ENCODE data around the gene HOXB5.
A peak's percentile ranks its signal among the peaks of the same experiment; 100 is the strongest.

HOXB5 gene

DNA sequence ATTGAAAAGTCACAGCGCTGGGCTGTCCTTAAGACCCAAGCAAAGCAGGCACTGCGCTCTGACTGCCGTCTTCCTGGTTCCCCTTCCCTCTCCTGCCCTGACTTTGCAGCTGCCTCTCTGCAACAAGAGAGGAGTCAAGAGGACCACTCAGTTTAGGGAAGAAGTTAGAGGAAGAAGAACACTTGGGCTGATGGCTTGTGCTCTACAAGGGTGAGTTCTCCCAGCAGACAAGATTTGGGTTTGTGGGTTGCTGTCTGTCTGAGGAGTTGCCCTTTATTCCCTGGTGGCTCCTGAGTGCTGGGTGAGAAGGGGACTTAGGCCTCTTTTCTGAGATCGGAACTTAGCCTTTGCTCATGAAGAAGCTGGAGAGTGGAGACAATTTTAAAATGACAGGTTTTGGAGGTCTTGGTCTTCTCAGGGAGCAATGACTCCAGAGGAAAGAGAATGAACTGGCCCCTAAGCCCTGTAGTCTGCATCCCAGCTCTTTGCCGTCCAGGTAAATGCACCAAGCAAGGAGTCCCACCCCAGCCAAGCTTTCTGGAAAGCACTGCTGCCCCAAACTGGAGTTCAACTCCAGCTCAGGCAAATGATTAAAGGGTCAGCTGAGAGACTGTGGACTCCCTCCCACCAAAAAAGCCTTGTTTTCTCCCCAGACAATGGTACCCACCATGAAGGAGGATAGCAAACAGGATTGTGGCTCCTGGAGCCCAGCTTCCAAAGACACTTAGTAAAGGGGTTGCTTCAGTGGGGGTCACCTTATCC, 35.3 kb upstream of the HOXB5 start:
- FAIRE-seq = no peak

DNA sequence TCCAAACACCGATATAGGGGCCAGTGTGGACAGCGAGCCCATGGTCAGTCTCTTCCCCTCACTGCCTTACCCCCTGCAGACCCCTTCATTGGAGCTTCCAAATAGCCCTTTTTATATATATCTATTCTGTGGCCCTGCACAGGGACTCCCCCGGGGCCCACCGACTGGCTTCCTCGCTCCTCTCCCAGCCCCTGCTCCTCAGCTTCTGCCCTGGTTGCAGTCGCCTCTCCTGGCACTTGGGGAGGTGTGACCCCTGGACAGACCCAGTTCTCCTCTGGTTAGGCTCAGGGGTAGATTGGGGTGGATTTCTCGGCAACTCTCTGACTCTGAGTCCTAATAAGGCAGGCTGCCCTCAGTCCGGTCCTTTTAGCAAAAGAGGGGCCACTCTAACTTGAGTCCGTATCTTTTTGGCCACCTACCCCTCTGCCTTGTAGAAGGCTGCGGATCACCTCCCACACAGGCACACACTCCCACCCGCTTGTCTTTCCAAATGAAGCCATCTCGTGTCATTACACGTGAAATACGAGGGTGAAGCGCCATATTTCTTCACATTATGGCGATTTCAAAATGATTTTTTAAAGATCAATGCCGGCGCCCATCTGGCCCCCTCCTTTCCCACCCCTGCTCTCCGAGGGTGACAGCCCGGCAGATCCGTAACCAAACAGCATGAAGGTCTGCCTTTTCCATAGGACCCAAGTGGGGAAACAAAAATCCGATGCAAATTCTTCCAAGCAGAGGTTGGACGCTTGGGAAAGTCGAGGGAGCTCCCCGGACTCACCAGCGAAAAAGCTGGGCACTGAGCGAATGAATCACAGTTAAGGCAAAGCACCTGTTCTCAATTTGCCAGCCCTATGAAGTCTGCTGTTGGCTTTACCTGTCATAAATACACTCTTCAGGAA, 34.3 kb upstream of the HOXB5 start:
- no peak for FAIRE-seq

DNA sequence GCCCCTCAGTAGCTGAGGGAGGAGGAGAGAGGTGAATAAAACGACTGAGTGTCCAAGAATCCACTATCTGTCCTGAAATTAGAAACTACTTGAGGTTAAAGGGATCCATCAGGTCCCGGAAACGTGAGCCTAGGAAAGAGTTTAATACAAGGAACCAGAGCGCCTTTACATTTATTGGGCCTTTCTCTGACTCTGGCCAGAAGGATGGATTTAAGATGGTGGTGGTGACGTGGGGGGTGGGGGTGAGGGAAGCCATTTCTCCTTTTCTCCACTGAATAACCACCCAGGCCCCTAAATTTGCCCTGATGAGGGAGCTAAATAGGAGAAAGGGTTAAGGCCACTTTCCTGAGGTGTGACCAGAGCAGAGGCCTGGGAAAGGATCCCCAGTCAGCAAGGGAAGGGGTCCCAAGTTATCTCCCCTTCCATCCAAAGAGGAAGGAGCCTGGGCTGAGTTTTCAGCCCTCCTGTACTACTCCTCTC, 33.6 kb upstream of the HOXB5 start:
- no peak for FAIRE-seq

DNA sequence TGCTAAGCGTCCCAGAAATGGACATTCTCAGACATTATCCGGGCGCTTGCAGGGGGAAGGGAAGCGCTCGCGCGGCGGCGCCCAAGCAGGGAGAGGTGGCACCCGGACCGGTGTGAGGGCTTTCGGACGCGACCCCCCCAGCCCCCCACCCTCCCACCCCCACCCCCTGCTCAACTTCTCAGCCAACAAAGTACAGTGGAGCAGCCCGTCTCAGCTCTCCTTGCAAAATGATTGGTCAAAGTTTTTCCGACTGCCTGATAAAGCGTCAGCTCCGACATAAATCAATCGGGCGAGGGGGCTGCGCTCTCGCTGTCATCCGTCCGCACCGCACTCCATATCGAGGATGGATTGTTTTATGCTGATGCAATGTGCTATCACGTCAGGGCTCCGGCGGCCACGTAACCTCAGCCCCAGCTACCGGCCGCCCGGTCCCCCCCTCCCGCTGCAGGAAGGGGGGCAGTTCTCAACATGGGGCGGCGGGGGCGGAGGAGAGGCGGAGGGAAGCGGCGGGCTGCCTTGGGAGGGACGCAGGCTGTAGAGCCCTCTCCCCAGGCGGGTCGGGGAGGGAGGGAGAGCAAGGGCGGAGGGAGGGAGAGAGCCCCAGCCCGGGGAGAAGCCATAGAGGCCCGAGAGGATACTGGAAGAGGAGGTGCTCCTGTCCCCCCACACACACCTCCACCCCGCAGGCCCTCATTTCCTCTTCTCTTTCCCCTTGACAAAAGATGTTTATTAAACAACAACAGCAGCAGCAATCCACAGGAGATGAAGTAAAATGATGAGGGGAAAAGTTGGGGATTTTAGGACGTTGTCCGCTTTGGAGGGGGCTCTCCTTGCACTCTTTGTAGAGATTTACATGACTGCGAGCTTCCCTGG, 32.9 kb upstream of the HOXB5 start, which contains the start of gene HOXB9:
HOXB9 (minus strand) TSS at position 114 of the 873 bp plus-strand sequence; CDS start at position 25, 89 bp downstream.
- no peak for FAIRE-seq

DNA sequence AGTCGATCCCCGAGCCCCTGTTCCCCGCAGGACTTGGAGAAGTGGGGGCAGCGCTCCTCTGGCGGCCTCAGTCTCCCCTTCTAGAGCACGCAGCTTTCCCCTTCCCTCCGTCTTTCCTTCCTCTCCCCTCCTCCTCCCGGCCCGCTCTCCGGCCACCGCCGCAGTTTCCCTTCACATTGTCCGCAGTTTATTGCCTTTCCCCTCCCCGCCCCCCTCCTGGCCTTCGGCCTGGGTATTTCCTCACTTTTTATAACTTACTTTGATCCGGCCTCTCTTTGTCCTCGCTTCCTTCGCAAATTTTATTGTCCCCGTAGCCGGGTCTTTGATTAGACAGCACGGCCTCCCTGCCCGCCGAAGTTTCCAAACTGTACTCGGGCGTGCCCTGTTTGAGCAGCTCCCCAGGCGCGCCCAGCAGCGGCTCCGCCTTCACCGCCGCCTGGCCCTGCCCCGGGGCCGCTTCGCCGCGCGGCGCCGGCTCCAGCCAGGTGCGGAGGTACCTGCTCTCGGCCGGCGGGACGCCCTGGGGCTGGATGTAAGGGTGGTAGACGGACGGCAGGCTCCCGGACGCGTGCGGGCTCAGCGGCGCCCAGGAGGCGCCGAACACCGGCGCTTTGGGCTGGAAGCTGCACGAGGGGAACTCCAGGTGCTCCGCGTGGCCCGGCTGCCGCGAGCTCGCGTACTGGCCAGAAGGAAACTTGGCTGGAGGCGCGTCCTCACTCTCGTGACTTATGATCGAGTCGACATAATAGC, 32.1 kb upstream of the HOXB5 start:
- FAIRE-seq = no peak

DNA sequence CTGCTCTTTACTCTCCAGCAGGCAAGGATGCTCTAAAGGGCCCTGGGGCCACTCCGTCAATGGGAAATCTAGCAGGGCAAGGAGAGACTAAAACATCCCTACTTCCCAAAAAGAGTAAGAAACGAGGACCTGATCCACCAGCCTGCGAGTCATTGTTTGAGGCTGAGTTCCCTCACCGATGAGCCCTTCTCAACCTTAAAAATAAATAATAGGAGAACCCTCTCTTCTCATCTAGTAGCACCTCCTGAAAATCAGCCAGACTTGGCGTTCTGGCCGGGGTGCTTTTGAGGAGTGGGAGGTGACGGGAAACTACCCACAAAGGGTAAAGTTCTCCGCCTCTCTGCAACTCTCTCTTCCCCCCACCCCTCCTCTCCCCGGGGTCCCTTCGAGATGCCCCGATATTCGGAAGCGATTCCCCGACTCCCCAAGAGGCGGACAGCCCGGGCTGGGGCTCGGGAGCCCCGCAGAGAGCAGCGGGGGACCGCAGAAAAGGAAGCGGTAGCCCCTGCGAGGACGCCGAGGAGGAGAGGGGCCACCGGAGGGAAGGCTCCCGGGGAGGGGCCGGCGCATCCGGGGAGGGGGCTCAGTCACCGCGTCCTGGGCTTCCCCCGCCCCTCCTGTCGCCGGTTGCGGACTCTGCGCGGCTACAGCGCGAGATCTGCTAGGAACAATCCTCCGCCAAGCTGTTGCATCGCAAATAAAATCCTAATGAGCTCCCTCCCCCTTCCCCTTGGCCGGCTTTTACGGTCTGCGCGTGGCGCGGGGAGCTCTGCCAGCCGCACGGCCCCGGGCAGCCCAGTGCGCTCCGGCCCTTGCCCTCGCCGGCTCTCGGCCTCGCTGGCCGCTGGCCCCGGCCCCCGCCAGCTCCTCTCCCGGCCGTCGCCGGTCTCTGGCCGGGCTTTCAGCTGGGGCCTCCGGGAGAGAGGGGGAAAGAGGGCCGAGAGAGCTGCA, 31.2 kb upstream of the HOXB5 start:
- no peak for FAIRE-seq

DNA sequence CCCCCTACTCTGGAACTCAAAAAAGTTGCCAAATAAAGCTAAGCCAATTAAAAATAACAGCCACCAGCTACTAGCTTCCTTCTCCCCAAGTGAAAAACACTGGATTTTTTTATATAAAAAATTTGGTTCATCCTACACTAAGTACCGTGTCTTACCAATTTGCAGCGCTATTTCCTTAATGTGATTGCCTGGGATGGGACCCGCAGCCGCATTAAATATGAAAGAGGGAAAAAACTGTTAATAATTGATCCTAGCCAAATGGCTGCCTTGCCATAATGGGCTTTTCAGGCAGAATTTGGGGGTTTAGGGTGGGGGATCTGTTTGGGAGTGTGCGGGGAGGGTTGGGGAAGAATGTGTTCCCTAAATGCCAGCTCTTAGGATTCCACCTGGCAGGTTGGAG, 30.5 kb upstream of the HOXB5 start:
- FAIRE-seq = no peak

DNA sequence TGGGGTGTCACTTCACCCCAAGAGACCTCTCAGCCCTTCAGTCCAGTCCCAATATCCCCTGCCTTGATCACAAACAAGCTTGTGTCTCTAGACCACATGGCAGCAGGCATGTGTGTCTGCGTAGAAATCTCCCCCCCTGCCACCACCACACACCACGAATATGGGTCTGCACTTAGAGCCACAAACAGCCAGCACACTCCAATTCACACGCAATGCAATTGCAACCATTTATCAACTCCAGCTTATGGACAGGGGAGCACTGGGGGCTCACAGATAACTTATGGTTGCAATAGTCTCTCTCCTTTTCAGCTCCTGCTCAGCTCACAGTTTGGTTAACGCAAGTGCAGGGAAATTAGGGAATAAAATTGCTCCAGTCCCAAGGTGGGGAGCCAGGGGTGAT, 30.0 kb upstream of the HOXB5 start:
- no peak for FAIRE-seq

DNA sequence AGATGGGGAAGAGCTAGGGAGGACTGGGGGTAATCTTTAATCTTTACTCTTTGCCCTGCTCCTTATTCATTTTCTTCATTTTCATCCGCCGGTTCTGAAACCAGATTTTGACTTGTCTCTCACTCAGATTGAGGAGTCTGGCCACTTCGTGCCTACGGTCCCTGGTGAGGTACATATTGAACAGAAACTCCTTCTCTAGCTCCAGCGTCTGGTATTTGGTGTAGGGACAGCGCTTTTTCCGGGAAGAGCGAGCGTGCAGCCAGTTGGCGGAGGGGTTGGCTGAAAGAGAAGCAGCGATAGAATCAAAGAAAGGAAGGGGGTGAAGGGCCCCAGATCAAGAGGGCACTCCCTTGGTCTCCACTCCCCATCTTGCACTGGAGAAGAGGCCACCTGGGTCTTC, 29.3 kb upstream of the HOXB5 start:
- FAIRE-seq = no peak

DNA sequence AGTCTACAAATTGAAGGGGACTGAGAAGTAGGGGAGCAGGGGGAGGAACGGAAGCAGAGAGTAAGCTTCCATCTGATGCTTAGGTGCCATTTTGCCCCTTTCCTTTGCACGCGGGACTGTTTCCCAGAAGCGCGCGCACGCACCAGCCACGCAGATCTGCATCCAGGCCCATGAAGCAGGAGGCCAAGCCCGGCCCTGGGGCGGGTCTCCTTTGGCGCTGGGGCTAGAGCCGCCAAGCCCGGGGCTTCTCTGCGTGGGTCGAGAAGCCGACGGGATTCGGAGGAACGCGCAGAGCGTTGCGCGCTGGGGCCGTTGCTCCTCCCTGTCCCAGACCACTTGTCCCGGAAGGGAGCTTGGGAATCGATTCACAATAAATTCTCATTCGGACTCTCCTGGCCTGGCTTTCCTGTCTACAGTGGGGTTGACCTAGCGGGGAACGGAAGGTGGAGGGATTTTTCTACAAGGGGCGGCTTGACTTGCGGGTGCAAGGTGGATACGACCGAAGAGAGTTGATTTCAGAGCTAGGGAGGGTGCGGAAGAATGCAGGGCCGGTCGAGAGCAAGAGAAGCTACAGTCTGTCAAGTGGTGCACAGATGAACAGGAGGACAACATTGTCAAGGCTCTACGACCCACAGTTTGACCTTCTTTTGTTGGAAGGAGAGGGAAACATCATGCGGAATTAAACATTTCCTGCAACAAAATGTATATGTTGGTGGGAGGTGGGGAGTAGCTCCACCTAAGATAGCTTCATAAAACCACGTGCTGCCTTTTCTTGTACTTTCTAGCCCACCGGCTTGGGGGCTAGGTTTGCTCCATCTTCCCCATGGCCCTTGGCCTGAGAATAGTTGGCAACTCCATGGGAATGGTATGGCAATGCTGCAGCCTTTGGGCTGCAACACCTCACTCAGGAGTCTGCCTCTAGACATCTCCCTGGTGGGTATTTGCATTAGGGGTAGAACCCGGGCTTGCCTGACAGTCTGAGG, 28.1 kb upstream of the HOXB5 start:
- FAIRE-seq = no peak

DNA sequence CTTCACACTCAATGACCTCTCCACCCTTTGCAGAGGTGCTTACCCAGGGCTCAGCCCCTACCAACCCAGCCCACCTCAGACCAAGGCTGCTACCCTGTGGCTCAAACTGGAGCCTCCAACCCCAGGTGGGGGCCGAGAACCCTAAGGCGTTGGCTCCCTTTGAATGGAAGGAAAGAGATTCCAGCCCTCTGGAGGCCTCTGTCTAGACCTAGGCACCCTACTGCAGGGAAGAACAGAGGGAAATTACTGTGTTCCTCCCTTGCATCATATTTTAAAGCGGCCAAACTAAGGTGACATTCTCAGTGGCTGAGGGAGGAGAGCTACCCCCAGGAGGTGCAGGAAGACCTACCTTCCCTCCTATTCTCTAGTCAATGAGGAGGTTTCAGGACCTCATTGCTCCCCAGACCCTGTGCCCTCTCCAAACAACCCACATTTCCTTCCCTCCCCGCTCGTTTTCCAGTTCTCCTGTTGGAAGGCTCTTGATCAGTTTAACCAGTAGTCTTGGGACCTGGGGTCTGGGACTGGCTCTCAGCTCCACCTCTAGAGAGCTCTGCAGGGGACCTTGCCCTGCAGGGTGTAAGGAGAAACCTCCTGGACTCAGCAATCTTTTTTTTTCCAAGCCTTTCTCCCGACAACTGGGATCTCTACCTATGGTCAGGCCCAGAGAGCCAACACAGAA, 27.0 kb upstream of the HOXB5 start:
- no peak for FAIRE-seq

DNA sequence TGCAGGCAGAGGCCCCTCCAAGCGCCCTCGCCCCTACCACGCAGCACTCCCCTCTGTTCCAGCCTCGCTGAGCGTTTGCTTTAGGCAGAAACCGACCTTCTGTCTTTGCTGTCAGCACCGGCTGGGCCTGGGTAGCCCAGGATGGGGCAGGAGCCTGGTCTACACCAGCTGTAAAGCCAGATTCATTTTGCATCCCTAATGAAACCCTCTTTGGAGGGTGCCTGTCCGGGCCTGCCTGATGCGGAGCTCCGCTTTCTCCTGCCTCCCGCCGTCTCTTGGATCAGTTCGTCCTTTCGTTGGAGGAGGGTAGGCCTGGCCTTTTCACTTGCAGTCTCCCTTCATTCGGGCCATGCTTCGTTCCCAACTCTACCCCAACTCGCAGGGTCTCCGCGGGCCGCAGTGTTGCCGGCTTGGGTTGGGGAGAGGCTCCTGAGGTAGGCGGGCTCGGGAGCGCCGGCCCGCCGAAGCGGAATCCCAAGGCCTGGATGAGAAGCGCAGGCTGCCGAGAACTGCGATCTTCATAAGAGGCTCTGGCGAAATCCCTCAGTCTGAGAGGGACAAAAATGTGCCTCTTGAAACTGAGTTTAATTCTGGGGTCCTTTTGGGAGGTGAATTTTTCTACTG, 26.4 kb upstream of the HOXB5 start:
- FAIRE-seq = no peak

DNA sequence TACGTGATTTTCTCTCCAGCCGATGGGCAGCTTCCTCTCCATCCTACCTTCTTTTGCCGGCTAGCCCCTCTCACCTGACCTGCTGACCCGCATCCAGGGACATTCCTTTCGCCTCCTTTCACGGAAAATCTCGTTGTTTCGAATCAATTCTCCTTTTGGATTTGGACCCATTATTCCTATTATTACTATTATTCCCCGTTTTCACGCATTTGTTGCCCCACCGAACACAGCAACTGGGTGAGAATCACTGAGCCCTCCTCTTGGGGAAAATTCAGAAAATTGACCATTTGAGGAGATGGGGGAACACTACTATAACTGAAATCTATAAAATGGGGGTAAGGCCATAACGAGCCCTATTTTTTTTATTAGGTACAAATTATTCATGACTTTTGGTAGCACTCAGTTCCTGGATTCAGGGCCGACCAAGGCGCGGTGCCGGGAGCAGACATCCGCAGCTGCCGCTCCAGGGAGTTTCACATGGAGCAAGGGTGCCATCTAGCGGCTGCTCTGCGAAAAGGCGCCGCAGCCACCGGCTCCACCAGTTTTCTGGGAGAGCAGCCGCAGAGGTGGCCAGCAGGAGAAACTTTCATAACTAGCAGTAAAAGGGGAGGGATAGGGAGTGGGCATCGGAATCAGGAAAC, 24.8 kb upstream of the HOXB5 start:
- FAIRE-seq = peak; percentile 98

DNA sequence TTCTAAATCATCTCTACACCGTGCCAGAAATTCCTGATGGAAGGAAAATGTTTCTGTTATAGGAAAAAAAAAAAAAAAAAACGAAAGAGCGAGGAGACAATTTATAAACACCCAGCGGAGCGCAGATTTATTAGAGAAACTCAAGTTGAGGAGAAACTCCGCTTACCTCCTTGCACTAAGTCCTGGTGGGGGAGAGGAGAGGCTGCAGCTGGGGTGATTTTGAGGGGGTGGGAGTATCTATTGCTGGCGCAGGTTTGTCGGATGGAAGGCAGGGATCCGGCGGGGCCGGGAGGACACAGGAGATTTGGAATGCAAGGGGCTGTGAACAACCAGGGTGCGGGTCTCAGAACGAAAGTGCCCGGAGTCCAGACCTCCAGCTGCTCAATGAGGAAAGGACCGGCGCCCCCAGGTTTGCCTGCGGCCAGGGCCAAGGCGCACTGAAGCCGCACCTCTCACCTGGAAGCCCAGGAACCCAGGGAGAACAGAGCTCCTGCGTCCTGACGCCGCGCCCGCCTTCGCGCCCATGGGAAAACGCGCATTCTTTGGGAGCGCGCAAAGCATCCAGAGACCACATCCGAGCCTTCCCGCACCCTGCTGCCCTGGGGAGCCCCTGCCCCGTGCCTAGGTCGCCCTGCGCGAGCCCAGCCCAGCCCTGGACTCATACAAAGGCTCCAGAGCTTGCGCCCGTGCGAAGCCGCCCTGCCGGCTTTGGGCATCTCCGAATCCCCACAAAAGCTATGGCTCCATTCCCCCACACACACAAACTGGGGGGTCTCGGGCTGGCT, 24.1 kb upstream of the HOXB5 start:
- no peak for FAIRE-seq

DNA sequence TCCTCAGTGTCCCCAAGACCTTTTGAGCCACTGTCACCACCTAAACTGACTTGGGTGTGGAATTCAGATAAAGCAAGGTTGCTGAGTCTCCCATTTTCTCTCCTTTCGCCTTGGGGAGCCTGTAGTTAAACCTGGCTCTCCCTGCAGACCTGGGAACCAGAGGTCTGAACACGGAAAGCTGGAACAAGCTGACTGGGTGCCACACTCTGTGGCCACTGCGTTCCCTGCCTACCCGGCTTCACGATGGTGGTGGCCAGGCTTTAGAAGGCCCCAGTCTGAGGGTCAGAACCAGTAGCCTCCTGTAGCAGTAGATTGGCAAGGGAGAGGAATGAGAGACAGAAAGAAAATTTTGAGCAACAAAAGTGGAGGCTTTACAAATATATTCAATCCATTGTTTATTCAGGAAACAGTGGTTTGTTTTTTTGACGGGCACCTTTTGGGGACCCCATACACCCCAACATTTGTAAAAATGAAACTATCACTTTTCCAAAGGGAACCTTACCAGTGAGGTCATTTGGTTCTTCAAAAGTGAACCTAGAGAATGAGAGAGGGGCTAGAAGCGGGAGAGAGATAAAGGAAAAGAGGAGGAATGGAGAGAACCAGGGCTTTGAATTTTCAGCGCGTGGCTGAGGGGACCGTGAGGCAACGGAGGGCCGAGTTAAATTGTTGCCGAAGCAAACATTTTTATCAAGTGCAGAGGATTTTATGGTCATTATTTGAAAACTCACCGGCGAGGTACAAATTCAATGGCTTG, 23.3 kb upstream of the HOXB5 start:
- FAIRE-seq = no peak

DNA sequence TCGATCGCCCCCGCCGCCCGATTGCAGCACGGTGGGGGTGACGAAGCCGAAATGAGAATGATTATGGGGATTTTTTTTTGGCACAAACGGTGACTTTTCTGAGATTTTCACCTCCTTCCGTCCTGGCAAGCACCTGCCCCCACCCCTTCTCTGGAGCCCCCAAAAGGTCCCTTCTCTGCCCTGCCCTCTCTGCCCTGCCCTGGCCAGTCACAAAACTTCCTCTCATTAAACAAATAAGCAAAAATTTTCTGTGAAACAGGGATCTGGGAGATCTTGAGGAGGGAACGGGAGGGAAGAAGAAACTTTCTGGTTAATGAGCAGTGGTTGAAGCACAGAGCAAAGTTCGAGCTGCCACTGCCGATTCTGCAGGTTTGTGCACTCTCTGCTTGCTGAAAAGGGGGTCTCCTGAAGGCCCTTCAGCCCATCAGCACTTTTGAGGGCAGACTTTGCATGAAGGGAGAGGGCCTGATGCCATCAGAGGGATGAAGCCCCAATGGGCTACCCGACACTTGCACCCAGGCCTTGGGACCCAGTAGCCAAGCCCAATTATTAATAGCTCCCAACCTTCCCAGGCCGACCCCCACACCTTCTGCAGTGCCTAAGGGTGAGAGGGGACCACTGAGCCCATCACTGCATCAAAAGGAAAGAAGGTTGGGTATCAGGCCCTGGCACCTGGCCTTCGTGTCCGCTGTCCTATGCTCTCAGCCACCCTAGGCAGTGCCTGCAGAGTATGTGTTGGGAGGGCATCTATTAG, 22.6 kb upstream of the HOXB5 start:
- FAIRE-seq = no peak
